Activated T-helper 17 cell treated with anti-CD3 and anti-CD28 coated beads, Interleukin-2, amount 50 U/mL, for 72 hours (primary cell): ENCODE measurements around the gene CPLANE1. TPM values are rescaled to one million over a fixed set of nuclear protein-coding genes. Genes with fewer than 3 reads are reported as not detected.
"Not testable (repeated sequence)": the region's sequence is repeated elsewhere in the genome, so short reads cannot be mapped to it uniquely, and the experiment has no call there.

Experiments used
- ATAC-seq: fragments of 150-1000 bp; cut with Tn5 transposase; replicated peaks from 2 replicates; pipeline ENCODE4 v1.10.0; 2021; ENCODE audit warnings: mild to moderate bottlenecking, moderate library complexity
- H3K27ac Mint-ChIP-seq: one replicate; pipeline ENCODE4 v1.8.0; 2022; ENCODE audit warnings: mixed read lengths
- H3K27me3 Mint-ChIP-seq: one replicate; pipeline ENCODE4 v1.8.0; 2022; ENCODE audit warnings: mixed read lengths
- H3K36me3 Mint-ChIP-seq: one replicate; pipeline ENCODE4 v1.8.0; 2022; ENCODE audit warnings: low read depth, mild to moderate bottlenecking, mixed read lengths
- H3K4me1 Mint-ChIP-seq: one replicate; pipeline ENCODE4 v1.8.0; 2022; ENCODE audit warnings: mixed read lengths
- H3K4me3 Mint-ChIP-seq: one replicate; pipeline ENCODE4 v1.8.0; 2022; ENCODE audit warnings: mild to moderate bottlenecking, mixed read lengths
- H3K9me3 Mint-ChIP-seq: one replicate; pipeline ENCODE4 v1.8.0; 2022; ENCODE audit warnings: mixed read lengths
- total RNA-seq, 2 donors: library from RNA; stranded (reverse); gene quantifications; one replicate each; pipeline ENCODE4 v1.2.3, GENCODE V29; 2022

The CPLANE1 gene
- total RNA-seq, 2 donors from 2014 or later, result 5.8 to 9.0 TPM

DNA sequence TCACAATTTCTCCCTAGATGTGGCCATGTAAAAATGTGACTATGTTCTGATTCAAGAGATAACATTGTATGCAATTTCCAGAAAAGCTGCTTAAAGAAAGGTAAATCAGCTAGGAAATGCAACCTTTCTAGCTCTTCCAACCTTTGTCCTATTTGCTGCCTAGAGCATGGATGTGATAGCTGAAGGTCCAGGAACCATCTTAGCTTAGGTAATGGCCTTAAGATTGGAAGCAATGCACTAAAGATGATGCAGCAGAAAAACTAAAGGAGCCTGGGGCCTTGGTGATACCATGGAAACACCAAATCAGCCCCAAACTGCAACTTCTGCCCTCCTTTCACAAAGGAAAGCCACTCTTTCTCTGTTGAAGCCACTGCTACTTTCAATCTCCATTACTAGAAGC lies 27.0 kb downstream of the CPLANE1 start:
- Mint-ChIP-seq H3K36me3 (peaks cover 32% of the 10 kb centered on the region), H3K9me3 (no peaks in the 10 kb centered on the region), H3K27me3 (no peaks in the 10 kb centered on the region), H3K27ac (no peak overlapping the region), H3K4me1 (no peaks in the 10 kb centered on the region), H3K4me3 (no peak overlapping the region)
- ATAC-seq, result no peak

DNA sequence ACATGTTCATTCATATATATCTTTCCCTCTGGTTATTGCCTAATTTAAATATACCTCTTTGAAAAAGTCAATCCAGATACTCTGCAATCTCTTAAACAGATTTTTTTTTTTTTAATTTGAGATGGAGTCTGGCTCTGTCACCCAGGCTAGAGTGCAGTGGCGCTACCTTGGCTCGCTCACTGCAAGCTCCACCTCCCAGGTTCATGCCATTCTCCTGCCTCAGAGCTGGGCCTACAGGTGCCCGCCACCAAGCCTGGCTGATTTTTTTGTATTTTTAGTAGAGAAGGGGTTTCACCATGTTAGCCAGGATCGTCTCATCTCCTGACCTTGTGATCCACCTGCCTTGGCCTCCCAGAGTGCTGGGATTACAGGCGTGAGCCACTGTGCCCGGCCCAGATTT lies 28.8 kb downstream of the CPLANE1 start:
- not testable (repeated sequence) for H3K27ac Mint-ChIP-seq, H3K9me3 Mint-ChIP-seq, H3K4me1 Mint-ChIP-seq, H3K4me3 Mint-ChIP-seq, ATAC-seq, H3K27me3 Mint-ChIP-seq
- peaks cover 23% of the 10 kb centered on the region for H3K36me3 Mint-ChIP-seq

DNA sequence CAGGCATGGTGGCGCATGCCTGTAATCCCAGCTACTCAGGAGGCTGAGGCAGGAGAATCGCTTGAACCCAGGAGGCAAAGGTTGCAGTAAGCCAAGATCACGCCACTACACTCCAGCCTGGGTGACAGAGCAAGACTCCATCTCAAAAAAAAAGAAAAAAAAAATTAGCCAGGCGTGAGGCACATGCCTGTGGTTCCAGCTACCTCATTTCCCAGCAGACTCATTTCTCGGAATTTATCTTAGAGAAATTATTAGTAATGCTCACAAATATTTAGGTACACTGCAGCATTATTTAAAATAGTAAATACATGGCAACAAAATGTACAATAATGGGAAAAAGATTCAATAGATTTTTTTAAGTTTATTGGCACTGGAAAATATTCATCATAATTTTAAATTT lies 29.8 kb downstream of the CPLANE1 start:
- not testable (repeated sequence) for H3K4me3 Mint-ChIP-seq, ATAC-seq, H3K27me3 Mint-ChIP-seq, H3K27ac Mint-ChIP-seq, H3K4me1 Mint-ChIP-seq, H3K9me3 Mint-ChIP-seq
- peaks cover 23% of the 10 kb centered on the region for H3K36me3 Mint-ChIP-seq

DNA sequence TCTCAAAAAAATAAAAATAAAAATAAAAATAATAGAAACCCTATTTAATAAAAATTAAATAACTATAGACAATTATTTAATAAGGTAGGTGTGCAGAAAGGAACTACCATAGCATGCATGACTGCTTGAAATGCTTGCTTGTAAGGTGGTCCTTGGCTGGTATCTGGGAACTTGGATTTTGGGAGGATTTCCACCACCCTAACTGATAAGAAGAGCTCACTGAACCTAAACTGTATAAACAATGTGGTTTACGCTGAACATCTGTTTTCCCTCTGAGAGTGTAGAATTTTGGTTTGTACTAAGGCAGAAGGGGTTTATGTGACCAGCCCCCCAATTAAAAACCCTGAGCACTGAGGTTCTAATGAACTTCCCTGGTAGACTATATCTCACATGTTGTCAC lies 31.2 kb downstream of the CPLANE1 start:
- Mint-ChIP-seq H3K27ac (no peak overlapping the region), H3K4me1 (no peaks in the 10 kb centered on the region), H3K4me3 (no peak overlapping the region), H3K36me3 (peaks cover 23% of the 10 kb centered on the region), H3K9me3 (no peaks in the 10 kb centered on the region), H3K27me3 (no peaks in the 10 kb centered on the region)
- no peak for ATAC-seq

DNA sequence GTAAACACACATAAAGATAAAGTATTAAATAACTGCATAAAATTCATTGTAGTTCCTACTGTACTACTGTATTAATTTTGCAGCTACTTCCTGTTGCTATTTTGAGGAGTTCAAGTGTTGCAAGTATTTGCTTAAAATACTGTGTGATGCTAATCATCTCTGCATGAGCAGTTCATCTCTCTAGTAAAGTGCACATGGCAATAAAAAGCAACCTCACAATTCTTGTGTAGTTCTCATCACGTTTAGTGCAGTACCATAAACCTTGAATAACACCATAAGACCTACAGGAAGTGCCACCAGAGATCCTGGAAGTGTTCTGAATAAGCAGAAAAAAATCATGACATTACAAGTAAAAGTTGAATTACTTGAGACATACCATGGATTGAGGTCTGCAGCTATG lies 34.6 kb downstream of the CPLANE1 start:
- peaks cover 6% of the 10 kb centered on the region for H3K4me1 Mint-ChIP-seq
- H3K9me3 Mint-ChIP-seq, result no peaks in the 10 kb centered on the region
- no peak overlapping the region for H3K4me3 Mint-ChIP-seq
- no peaks in the 10 kb centered on the region for H3K27me3 Mint-ChIP-seq
- H3K36me3 Mint-ChIP-seq, result peaks cover 8% of the 10 kb centered on the region
- ATAC-seq, result peak; percentile 23
- no peak overlapping the region for H3K27ac Mint-ChIP-seq

DNA sequence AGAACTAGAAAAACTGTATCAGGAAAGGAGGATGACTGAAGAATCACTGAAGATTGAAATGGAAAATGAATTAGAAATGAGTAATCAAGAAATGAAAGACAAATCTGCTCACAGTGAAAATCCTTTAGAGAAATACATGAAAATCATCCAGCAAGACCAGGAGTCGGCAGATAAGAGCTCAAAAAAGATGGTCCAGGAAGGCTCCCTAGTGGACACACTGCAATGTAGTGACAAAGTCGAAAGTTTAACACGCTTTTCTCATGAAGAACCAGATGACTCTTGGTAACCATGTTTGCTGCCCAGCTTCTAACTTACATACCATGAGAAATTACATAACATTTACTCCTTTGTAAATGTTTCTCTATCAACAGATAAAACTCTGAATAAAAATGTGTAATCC lies 37.1 kb downstream of the CPLANE1 start:
- Mint-ChIP-seq H3K9me3 (no peaks in the 10 kb centered on the region), H3K36me3 (peaks cover 8% of the 10 kb centered on the region), H3K4me1 (peaks cover 6% of the 10 kb centered on the region)

DNA sequence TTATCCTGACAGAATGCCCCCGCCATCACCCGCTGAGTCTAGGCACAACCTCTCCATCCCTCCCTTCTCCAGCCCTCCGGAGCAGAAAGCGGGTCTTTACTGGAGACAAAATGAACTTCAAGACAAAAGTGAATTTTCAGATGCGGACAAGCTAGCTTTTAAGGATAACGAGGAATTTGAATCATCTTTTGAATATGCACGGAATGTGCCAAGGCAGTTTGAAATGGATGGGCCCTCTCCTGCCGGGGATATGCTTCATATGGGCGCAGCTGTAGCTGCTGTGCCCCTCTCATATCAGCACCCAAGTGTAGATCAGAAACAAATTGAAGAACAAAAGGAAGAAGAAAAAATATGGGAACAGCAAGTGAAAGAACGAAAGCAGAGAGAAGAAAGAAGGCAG lies 37.5 kb downstream of the CPLANE1 start:
- H3K9me3 Mint-ChIP-seq, result no peaks in the 10 kb centered on the region
- H3K4me1 Mint-ChIP-seq, result peaks cover 6% of the 10 kb centered on the region
- H3K4me3 Mint-ChIP-seq, result no peak overlapping the region
- H3K27ac Mint-ChIP-seq, result no peak overlapping the region
- no peak for ATAC-seq
- peaks cover 8% of the 10 kb centered on the region for H3K36me3 Mint-ChIP-seq
- H3K27me3 Mint-ChIP-seq, result no peaks in the 10 kb centered on the region

More for the DNA sequence above, 37.1 kb downstream of the CPLANE1 start:
- no peak overlapping the region for H3K27ac Mint-ChIP-seq
- H3K27me3 Mint-ChIP-seq, result no peaks in the 10 kb centered on the region
- no peak for ATAC-seq
- H3K4me3 Mint-ChIP-seq, result no peak overlapping the region

DNA sequence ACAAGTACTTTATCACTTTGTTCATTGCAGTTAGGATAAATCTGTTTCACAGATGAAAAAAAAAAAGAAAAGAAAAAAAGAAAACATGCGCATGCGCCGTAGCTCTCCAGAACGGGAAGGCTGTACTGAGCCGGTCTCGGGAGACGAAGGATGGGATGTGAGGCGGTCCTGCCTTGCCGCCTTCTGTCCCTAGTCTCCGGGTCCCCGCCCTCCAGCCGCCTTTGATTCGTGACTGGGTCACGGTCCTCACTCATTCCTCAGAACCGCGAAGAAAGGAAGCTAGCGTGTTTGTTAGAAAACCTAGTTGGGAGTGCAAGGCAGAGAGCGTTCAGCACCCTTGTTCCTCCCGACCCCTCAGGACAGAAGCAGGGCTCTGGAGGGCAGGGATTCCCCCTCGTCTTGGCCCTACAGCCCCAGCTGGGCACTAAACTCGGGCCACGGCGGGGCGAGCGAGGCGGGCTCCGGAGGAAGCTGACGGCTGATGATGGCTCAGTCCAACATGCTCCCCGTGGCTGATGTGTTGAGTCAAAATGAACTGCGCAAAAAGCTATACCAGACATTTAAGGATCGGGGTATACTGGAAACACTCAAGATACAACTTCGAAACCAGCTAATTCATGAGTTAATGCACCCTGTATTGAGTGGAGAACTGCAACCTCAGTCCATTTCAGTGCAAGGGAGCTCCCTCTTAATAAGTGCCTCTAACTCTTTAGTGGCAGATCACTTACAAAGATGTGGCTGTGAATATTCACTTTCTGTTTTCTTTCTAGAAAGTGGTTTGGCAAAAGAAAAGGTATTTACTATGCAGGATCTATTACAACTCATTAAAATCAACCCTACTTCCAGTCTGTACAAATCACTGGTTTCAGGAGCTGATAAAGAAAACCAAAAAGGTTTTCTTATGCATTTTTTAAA lies 40.0 kb downstream of the CPLANE1 start:
- peak; percentile 61 for ATAC-seq
- no peak overlapping the region for H3K27ac Mint-ChIP-seq
- H3K4me3 Mint-ChIP-seq, result peak overlapping the region; percentile 74
- peaks cover 8% of the 10 kb centered on the region for H3K36me3 Mint-ChIP-seq
- no peaks in the 10 kb centered on the region for H3K9me3 Mint-ChIP-seq
- H3K27me3 Mint-ChIP-seq, result no peaks in the 10 kb centered on the region
- peaks cover 6% of the 10 kb centered on the region for H3K4me1 Mint-ChIP-seq

DNA sequence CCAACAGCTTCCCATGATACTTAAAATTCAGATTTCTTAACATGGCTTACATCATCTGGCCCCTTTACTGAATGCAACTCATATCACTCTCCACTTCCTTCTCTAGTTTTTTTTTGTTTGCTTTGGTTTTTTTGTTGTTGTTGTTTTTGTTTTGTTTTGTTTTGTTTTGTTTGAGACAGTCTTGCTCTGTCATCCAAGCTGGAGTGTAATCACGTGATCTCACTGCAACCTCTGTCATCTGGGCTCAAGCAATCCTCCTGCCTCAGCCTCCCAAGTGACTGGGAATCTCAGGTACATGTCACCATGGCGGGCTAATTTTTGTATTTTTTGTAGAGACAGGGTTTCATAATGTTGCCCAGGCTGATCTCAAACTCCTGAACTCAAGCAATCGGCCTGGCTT lies 41.4 kb downstream of the CPLANE1 start:
- Mint-ChIP-seq H3K27me3 (no peaks in the 10 kb centered on the region), H3K9me3 (no peaks in the 10 kb centered on the region), H3K4me1 (peaks cover 6% of the 10 kb centered on the region), H3K27ac (no peak overlapping the region), H3K36me3 (peaks cover 8% of the 10 kb centered on the region), H3K4me3 (no peak overlapping the region)
- ATAC-seq, result no peak

DNA sequence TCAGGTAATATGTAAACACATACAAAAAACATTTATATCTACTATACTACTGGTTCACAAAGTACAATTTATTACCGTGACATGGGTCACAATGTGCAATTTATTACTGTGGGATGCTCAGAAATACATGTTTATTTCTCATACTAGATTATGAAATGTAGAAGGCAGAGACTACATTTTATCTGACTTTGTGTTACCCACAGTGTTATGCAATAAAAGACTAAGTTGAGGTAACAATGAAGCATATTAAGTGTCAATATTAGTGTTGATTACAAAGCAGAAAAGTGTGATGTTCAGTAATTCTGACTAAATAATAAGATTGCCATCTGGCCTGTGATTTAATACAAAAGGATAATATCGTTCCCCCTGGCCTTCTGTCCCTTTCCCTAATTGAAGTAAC lies 42.4 kb downstream of the CPLANE1 start:
- Mint-ChIP-seq H3K4me1 (peaks cover 6% of the 10 kb centered on the region), H3K4me3 (no peak overlapping the region), H3K27me3 (no peaks in the 10 kb centered on the region), H3K9me3 (no peaks in the 10 kb centered on the region), H3K27ac (no peak overlapping the region), H3K36me3 (peaks cover 3% of the 10 kb centered on the region)
- ATAC-seq, result no peak

DNA sequence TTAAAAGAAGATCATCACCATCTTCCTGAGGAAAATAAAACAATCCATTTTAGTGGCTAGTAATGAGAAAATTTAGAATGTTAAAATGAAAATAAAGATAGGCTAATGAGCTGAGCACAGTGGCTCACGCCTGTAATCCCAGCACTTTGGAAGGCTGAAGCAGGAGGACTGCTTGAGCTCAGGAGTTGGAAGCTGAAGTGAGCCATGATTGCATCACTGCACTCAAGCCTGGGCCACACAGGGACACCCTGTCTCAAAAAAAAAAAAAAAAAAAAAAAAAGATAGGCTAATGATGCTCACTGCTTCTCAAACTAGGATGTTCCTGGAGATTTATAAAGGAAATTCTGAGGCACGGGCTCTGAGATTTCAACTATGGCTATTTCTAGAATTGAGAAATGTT lies 50.3 kb downstream of the CPLANE1 start:
- ATAC-seq, result no peak
- Mint-ChIP-seq H3K27ac (no peak overlapping the region), H3K9me3 (no peaks in the 10 kb centered on the region), H3K4me1 (peaks cover 16% of the 10 kb centered on the region), H3K27me3 (no peaks in the 10 kb centered on the region), H3K36me3 (no peaks in the 10 kb centered on the region), H3K4me3 (no peak overlapping the region)

DNA sequence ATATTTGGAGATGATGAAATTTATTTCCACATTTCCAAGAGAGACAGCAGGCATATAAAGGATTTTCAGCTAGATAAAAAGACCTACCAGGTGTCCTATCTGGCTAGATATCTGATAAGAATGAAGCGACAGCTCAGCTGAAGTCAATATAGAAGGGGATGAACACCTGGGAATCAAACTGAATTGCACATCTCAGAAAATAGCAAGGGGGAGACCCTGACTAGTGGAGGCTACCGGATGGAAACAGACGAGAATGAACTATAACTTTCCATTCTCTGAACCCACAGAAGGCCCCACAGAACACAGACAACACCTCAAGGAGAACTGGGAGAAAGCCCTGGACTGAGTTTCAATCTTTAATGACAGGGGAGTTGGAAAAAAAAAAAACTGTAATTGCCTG lies 51.1 kb downstream of the CPLANE1 start:
- peak; percentile 67 for ATAC-seq
- no peaks in the 10 kb centered on the region for H3K9me3 Mint-ChIP-seq

DNA sequence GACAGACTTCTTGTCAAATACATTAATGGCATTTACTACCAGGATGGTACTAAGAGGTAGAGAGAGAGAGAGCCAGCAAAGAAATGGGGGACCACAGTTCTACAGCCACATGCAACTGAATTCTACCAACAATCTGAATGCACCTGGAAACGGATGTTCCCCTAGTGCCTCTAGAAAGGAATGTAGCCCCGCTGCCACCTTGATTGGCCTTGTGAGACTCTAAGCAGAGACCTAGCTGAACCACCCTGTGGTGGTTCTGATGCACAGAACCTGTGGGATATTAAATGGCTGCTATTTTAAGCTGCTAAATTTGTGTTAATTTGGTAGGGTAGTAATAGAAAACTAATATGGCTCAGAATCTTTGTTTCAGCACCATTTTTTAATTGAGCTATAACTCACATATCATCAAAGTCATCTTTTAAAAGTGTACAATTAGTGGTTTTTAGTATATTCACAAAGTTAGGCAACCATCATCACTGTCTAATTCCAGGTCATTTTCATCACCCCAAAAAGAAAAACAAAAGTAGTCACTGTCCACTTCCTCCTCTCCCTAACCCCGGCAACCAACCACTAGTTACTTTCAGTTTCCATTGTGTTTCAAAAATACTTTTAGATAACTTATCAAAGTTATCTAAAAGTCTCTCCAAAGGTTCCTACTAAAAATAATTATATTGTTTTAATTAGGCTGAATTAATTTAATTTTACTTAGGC lies 51.7 kb downstream of the CPLANE1 start:
- Mint-ChIP-seq H3K4me3 (peak overlapping the region; percentile 64), H3K36me3 (no peaks in the 10 kb centered on the region), H3K4me1 (peaks cover 16% of the 10 kb centered on the region), H3K27me3 (no peaks in the 10 kb centered on the region), H3K9me3 (no peaks in the 10 kb centered on the region), H3K27ac (peak overlapping the region; percentile 81)
- peak; percentile 83 for ATAC-seq

More for the DNA sequence above, 51.1 kb downstream of the CPLANE1 start:
- peak overlapping the region; percentile 64 for H3K4me3 Mint-ChIP-seq
- no peaks in the 10 kb centered on the region for H3K27me3 Mint-ChIP-seq
- no peaks in the 10 kb centered on the region for H3K36me3 Mint-ChIP-seq
- peaks cover 16% of the 10 kb centered on the region for H3K4me1 Mint-ChIP-seq
- H3K27ac Mint-ChIP-seq, result peak overlapping the region; percentile 81

DNA sequence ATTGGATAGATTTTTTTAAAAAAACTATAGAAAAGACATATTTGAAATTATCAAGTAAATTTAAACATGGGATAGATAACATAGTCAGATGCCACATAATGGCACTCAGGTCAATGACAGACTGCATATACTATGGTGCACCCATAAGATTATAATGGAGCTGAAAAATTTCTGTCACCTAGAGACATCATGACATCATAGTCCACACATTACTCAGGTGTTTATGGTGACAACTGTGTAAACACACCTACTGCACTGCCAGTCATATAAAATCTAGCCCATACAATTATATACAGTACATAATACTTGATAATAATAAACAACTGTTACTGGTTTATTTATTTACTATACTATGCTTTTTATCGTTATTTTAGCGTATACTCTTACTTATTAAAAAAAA lies 58.6 kb downstream of the CPLANE1 start:
- H3K4me1 Mint-ChIP-seq, result no peaks in the 10 kb centered on the region
- H3K9me3 Mint-ChIP-seq, result no peaks in the 10 kb centered on the region
- no peak overlapping the region for H3K4me3 Mint-ChIP-seq
- no peaks in the 10 kb centered on the region for H3K27me3 Mint-ChIP-seq
- peaks cover 19% of the 10 kb centered on the region for H3K36me3 Mint-ChIP-seq
- no peak overlapping the region for H3K27ac Mint-ChIP-seq
- no peak for ATAC-seq

DNA sequence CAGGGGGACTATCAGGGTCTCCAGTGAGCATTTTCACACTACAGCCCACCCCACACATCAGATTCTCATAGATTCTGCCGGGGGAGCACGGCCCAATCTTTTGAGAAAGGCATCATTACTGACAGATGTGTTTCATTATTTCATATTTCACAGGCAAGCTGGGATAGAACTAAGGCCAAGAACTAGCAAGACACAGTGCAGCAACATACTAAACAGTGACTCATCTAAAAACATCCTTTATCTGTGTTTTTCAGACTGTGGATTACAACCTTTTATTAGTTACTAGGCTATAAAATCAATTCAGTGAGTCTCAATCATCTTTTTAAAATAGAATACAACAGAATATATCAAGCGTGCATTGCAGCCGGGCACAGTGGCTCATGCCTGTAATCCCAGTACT lies 59.8 kb downstream of the CPLANE1 start:
- Mint-ChIP-seq H3K36me3 (peaks cover 19% of the 10 kb centered on the region), H3K4me1 (no peaks in the 10 kb centered on the region), H3K4me3 (no peak overlapping the region), H3K27me3 (no peaks in the 10 kb centered on the region), H3K9me3 (no peaks in the 10 kb centered on the region), H3K27ac (no peak overlapping the region)
- no peak for ATAC-seq
